EH (cell line): ENCODE results near the gene RNF144A.

ENCODE experiments used
- DNase-seq: peaks from one replicate; pipeline ENCODE4 v3.0.0-alpha.2; 2015; ENCODE audit warnings: low read depth

RNF144A gene

DNA sequence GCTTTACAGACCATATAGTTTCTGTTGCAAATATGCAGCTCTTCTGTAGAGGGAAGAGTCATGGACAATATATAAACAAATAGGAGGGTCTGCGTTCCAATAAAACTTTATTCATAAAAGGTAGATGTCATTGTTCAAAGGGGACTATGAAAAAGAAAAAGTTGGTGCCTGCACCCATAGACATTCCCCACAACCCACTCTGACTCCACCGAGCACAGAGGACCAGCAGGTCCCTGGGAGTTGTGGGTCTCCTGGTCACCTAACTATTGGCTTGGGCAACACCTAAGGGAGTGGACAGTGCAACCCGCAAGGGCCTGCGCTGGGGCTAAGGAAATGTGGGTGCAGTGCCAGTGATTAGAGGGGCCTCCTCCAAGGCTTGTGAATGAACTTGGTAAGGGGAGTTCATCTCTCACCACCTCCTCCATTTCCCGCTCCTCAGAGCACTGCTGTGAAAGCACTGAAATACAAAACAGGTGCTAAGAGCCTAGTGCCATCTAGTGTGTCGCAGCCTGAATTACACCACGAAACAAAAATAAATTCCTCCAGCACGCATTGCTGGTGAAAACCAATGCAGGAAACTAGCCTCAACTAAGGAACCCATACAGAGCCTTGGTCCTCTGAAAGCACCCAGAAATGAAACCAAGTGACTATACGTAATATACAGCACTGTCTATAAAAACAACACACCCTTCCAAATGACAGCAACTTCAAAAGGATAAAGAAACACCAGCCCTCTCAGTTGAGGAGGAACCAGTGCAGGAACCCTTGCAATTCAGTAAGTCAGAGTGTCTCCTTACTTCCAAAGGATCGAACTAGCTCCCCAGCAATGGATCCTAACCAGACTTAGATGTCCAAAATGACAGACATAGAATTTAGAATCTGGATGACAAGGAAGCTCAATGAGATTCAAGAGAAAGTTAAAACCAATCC lies 166.6 kb downstream of the RNF144A start:
- DNase-seq = peak; percentile 46

DNA sequence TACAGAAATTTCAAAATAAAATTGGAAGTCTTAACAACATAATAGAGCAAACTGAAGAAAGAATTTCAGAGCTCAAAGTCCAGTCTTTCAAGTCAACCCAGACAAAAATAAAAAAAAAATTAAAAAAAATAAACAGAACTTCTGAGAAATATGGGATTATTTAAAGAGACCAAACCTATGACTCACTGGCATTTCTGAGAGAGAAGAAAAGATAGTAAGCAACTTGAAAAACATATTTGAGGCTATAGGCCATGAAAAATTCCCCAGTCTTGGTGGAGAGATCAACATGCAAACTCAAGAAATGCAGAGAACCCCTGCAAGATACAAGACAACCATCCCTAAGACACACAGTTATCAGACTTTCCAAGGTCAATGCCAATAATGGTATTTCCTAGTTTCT lies 167.4 kb downstream of the RNF144A start:
- no peak for DNase-seq

DNA sequence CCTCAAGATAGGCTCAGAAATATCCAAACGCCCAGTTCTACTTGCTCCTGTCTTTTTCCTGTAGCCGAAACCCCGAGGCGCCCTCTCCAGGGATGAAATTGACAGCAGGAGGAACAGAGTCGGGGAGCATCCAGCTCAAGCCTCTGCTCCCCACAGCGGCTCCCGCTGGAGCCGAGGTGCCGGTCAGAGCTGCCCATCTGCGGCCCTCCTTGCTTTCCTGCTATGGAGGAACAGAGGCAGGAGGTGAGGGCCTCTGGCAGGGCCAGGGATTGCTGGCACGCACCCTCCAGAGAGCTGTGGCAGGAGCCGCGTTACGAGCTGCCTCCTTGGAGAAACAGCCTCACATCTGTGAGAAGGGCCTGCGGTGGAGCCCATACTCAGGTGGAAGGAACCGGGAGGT lies 172.1 kb downstream of the RNF144A start:
- DNase-seq = no peak

DNA sequence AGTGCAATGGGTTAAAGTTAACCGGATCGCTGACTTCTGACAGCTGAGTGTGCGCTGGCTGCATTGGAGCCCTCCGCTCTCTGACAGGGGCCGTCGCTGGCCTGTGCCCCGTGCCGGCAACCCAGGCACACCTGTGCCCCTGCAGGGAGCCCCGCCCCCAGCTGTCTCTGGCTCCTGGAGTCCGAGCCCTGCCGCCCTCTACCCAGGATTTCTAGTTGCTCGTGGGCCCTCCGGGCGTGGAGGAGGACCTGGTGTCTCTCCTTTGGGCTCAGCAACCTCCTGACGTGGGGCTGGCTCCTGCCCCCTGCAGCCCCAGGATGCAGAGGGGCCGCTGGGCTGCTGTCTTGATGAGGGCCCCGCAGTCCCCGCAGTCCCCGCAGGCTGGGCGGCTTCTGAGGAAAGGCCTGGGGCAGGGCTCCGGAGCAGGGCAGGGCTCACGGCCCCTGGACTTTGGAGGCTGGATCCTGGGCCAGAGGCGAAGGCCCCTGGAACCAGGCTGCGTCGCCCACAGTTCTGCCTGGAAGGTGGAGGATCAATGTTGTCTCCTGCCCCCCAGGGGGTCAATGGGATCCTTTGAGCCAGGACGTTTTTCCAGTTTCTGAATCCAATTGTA lies 172.8 kb downstream of the RNF144A start:
- DNase-seq = no peak

DNA sequence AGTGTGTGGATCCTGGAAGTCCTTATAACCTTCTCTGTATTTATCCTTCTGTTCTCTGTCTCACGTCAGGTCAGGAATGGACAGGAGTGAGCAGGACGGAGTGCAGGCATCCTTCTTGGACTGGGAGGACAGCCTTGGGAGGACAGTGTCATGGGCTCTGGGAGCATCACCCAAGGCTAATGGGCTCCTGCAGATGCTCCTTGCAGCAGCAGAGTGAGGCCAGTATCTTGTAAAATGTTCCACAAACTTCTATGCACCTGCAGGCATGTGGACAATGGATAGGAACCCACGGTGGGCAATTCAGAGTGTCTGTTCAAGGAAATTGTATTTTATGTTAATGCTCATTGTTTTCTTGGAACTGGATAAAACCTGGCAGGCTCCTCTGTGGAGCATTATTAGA lies 176.2 kb downstream of the RNF144A start:
- DNase-seq = no peak
